ENCODE measurements around the gene LMLN.
A peak's percentile ranks its signal among the peaks of the same experiment; 100 is the strongest.
"Not testable (repeated sequence)": the region's sequence is repeated elsewhere in the genome, so short reads cannot be mapped to it uniquely, and the experiment has no call there.

LMLN gene

DNA sequence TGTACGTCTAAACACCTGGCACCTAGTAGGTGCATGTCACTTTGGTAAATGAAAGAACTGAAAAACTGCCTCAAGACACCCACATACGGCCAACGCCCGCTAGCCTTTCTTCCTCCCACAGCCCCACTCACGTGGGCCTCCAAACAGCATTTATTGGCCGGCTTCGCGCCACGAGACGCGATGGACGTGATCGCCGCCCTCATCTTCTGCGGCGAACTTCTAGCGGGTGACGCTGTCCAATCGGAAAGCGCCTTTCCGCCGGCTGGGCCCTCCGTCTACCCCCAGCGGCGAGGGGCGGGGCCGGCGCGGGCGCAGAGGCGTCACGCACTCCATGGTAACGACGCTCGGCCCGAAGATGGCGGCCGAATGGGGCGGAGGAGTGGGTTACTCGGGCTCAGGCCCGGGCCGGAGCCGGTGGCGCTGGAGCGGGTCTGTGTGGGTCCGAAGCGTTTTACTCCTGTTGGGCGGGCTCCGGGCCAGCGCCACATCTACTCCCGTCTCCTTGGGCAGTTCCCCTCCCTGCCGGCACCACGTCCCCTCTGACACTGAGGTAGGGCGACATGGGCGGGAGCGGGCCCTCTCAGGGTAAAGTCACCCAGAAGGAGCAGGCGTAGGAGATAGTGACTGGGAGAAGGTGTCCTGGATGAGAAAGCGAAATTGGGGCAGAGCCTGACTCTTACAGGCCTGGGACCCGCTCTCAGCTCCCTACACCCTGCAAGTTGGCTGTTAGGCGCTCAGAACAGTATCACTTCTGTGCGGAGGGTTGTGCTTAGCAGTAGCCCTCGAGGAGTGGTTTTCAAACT, at the start of gene LMLN:
Gene LMLN (plus strand): TSS at position 327 of the 803 bp plus-strand sequence. CDS start 29 bp downstream, at position 356.
- H3K9ac ChIP-seq (ENCODE audit: low read length in 5 of 5) = peak within 1 kb of the TSS; percentile 85 to 94 (median 89)
- peaks cover 8 to 17% (median 16%) of the 10 kb centered on the region in 5 donors for H3K36me3 ChIP-seq (ENCODE audit: control insufficient read depth in 5 of 5, insufficient read depth in 5 of 5, low read length in 5 of 5)
- H3K4me3 ChIP-seq (ENCODE audit: low read depth in 1 of 5, low read length in 5 of 5) = peak within 1 kb of the TSS; percentile 85 to 99 (median 91)
- no peaks in the 10 kb centered on the region for H3K9me3 ChIP-seq (ENCODE audit: control insufficient read depth in 5 of 5, low read length in 5 of 5)
- no peaks in the 10 kb centered on the region for H3K27me3 ChIP-seq (ENCODE audit: control insufficient read depth in 5 of 5, insufficient read depth in 4 of 5, low read length in 5 of 5)
- peaks cover 2 to 48% (median 44%) of the 10 kb centered on the region in 5 donors for H3K4me1 ChIP-seq (ENCODE audit: control insufficient read depth in 5 of 5, insufficient read depth in 5 of 5, low read length in 5 of 5)
- H3K27ac ChIP-seq (ENCODE audit: low read depth, low read length) = peak within 1 kb of the TSS; percentile 89

DNA sequence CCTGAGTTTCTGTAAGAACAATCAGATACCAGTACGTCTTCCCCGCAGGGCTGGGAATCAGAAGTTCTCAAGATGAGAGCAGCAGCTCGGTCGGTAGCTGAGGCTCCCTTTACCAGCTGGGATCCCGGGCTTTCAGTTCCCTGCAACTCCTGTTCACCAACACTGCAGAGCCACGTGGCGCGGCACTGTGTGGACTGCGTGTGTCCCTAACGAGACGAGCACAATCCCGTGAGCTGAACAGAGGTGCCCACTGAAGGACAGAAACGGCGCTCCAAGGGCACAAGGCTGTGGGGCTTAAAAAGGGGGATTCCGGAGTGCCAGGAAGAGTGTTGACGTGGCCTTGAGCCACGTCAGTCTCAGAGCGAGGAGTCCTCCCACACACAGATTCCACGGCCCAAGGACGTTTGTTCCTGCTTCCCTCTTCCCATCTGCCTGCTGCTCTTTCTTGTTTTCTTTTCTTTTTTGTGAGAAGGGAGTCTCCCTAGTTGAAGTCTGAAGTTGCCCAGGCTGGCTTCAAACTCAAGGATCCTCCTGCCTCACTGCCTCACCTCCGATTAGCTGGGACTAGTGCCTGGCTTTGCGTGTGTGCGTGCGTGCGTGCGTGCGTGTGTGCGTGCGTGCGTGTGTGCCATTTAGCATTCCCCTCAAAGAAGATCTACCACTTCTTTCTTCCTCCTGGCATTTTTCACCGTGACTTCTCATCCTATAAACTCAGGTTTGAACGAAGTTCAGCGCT, 47.1 kb upstream of the LMLN start:
- Histone ChIP-seq H3K27ac (ENCODE audit: low read depth, low read length) (no peak overlapping the region), H3K36me3 (ENCODE audit: control insufficient read depth in 5 of 5, insufficient read depth in 5 of 5, low read length in 5 of 5) (peaks cover 0 to 18% (median 11%) of the 10 kb centered on the region in 5 donors), H3K4me1 (ENCODE audit: control insufficient read depth in 5 of 5, insufficient read depth in 5 of 5, low read length in 5 of 5) (peaks cover 0 to 3% (median 0%) of the 10 kb centered on the region in 5 donors), H3K4me3 (ENCODE audit: low read depth in 1 of 5, low read length in 5 of 5) (no peak overlapping the region), H3K27me3 (ENCODE audit: control insufficient read depth in 5 of 5, insufficient read depth in 4 of 5, low read length in 5 of 5) (no peaks in the 10 kb centered on the region), H3K9ac (ENCODE audit: low read length in 5 of 5) (no peak overlapping the region), H3K9me3 (ENCODE audit: control insufficient read depth in 5 of 5, low read length in 5 of 5) (no peaks in the 10 kb centered on the region)

DNA sequence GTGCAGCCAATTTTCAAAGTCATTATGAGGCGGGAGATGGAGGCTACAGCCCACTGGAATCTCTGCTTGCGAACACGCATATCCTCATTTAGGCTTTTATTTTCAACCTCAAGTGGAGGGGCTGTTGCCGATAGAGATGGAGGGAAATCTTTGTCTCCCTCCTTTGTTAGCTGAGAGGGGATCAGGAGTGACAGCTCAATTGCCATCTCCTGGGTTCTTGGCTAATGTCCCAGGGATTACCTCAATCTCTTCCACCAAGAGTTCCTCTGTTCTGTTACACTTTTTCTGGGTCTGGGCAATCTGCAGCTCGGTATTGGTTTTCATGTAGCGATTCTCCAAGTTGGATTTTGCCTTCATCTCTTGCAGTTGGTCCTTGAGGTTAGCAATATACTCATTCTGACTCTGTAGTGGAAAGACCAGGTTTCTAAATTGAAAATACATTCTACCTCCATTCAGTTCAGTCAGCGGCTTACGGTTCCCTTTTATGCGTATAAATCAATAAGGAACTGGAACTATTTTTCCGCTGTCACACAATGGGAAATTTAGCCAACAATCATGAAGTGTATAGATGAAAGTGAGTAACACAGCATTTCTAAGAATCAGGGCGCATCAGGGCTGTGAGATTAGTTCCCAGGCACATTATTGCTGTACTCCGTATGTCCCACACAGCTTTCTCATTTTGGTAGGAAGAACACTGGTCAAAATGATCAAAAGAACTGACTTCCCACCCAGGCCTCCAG, 46.2 kb upstream of the LMLN start:
- H3K9me3 ChIP-seq (ENCODE audit: control insufficient read depth in 5 of 5, low read length in 5 of 5) = no peaks in the 10 kb centered on the region
- H3K4me3 ChIP-seq (ENCODE audit: low read depth in 1 of 5, low read length in 5 of 5) = no peak overlapping the region
- H3K4me1 ChIP-seq (ENCODE audit: control insufficient read depth in 5 of 5, insufficient read depth in 5 of 5, low read length in 5 of 5) = peaks cover 0 to 3% (median 0%) of the 10 kb centered on the region in 5 donors
- no peak overlapping the region for H3K9ac ChIP-seq (ENCODE audit: low read length in 5 of 5)
- peaks cover 0 to 15% (median 11%) of the 10 kb centered on the region in 5 donors for H3K36me3 ChIP-seq (ENCODE audit: control insufficient read depth in 5 of 5, insufficient read depth in 5 of 5, low read length in 5 of 5)
- no peak overlapping the region for H3K27ac ChIP-seq (ENCODE audit: low read depth, low read length)
- H3K27me3 ChIP-seq (ENCODE audit: control insufficient read depth in 5 of 5, insufficient read depth in 4 of 5, low read length in 5 of 5) = no peaks in the 10 kb centered on the region

DNA sequence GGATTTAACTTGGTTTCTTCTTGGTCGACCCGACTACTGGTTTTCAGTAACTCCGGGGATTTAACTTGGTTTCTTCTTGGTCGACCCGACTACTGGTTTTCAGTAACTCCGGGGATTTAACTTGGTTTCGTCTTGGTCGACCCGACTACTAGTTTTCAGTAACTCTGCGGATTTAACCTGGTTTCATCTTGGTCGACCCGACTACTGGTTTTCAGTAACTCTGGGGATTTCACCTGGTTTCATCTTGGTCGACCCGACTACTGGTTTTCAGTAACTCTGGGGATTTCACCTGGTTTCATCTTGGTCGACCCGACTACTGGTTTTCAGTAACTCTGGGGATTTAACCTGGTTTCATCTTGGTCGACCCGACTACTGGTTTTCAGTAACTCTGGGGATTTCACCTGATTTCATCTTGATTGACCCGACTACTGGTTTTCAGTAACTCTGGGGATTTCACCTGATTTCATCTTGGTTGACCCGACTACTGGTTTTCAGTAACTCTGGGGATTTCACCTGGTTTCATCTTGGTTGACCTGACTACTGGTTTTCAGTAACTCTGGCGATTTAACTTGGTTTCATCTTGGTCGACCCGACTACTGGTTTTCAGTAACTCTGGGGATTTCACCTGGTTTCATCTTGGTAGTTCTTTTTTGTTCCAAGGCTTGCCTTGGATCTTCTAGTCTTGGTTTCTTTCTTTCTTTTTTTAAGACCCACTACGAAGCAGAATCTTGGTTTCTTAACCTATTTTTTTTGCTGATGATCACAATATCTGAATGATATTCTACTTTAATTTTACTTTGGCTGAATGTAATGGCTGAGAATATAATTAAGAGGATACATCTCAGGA, 38.4 kb upstream of the LMLN start:
- peaks cover 5 to 28% (median 14%) of the 10 kb centered on the region in 5 donors for H3K36me3 ChIP-seq (ENCODE audit: control insufficient read depth in 5 of 5, insufficient read depth in 5 of 5, low read length in 5 of 5)
- not testable (repeated sequence) for H3K9ac ChIP-seq (ENCODE audit: low read length in 5 of 5); H3K27me3 ChIP-seq (ENCODE audit: control insufficient read depth in 5 of 5, insufficient read depth in 4 of 5, low read length in 5 of 5); H3K4me1 ChIP-seq (ENCODE audit: control insufficient read depth in 5 of 5, insufficient read depth in 5 of 5, low read length in 5 of 5); H3K9me3 ChIP-seq (ENCODE audit: control insufficient read depth in 5 of 5, low read length in 5 of 5); H3K27ac ChIP-seq (ENCODE audit: low read depth, low read length); H3K4me3 ChIP-seq (ENCODE audit: low read depth in 1 of 5, low read length in 5 of 5)

DNA sequence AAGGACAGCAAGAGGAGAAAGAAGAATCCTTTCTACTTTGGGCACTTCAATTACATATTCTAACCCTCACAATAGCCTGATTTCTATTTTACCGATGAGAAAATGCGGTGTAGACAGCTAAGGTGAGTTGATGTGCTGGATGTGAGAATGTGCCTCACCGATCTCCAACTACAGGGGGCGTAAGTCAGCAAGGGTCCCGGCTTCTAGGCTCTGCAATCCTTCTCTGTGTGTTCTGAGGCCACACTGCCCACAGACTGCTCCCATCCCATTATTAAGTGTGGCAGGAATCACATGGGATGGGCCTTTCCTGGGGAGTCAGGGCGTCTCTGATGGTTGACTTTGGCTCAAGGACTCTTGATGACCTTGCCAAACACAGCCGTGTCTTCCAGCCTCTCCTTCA, 33.6 kb upstream of the LMLN start:
- Histone ChIP-seq H3K27me3 (ENCODE audit: control insufficient read depth in 5 of 5, insufficient read depth in 4 of 5, low read length in 5 of 5) (no peaks in the 10 kb centered on the region), H3K9ac (ENCODE audit: low read length in 5 of 5) (no peak overlapping the region), H3K4me3 (ENCODE audit: low read depth in 1 of 5, low read length in 5 of 5) (no peak overlapping the region), H3K36me3 (ENCODE audit: control insufficient read depth in 5 of 5, insufficient read depth in 5 of 5, low read length in 5 of 5) (peaks cover 5 to 47% (median 26%) of the 10 kb centered on the region in 5 donors), H3K9me3 (ENCODE audit: control insufficient read depth in 5 of 5, low read length in 5 of 5) (no peaks in the 10 kb centered on the region), H3K4me1 (ENCODE audit: control insufficient read depth in 5 of 5, insufficient read depth in 5 of 5, low read length in 5 of 5) (no peaks in the 10 kb centered on the region), H3K27ac (ENCODE audit: low read depth, low read length) (no peak overlapping the region)

GRCh38 chr3:197927578-197927977, 32.4 kb upstream of the LMLN start:
- not testable (repeated sequence) for H3K9ac ChIP-seq (ENCODE audit: low read length in 5 of 5); H3K4me1 ChIP-seq (ENCODE audit: control insufficient read depth in 5 of 5, insufficient read depth in 5 of 5, low read length in 5 of 5); H3K4me3 ChIP-seq (ENCODE audit: low read depth in 1 of 5, low read length in 5 of 5); H3K9me3 ChIP-seq (ENCODE audit: control insufficient read depth in 5 of 5, low read length in 5 of 5); H3K27me3 ChIP-seq (ENCODE audit: control insufficient read depth in 5 of 5, insufficient read depth in 4 of 5, low read length in 5 of 5); H3K27ac ChIP-seq (ENCODE audit: low read depth, low read length)
- peaks cover 0 to 48% (median 26%) of the 10 kb centered on the region in 5 donors for H3K36me3 ChIP-seq (ENCODE audit: control insufficient read depth in 5 of 5, insufficient read depth in 5 of 5, low read length in 5 of 5)

GRCh38 chr3:197936819-197937384, 23.1 kb upstream of the LMLN start:
- H3K36me3 ChIP-seq (ENCODE audit: control insufficient read depth in 5 of 5, insufficient read depth in 5 of 5, low read length in 5 of 5) = peaks cover 5 to 21% (median 13%) of the 10 kb centered on the region in 5 donors
- no peak overlapping the region for H3K9ac ChIP-seq (ENCODE audit: low read length in 5 of 5)
- no peaks in the 10 kb centered on the region for H3K27me3 ChIP-seq (ENCODE audit: control insufficient read depth in 5 of 5, insufficient read depth in 4 of 5, low read length in 5 of 5)
- no peaks in the 10 kb centered on the region for H3K4me1 ChIP-seq (ENCODE audit: control insufficient read depth in 5 of 5, insufficient read depth in 5 of 5, low read length in 5 of 5)
- no peak overlapping the region for H3K4me3 ChIP-seq (ENCODE audit: low read depth in 1 of 5, low read length in 5 of 5)
- no peaks in the 10 kb centered on the region for H3K9me3 ChIP-seq (ENCODE audit: control insufficient read depth in 5 of 5, low read length in 5 of 5)
- H3K27ac ChIP-seq (ENCODE audit: low read depth, low read length) = no peak overlapping the region

- Histone ChIP-seq H3K36me3 (ENCODE audit: control insufficient read depth in 5 of 5, insufficient read depth in 5 of 5, low read length in 5 of 5) (peaks cover 5 to 17% (median 14%) of the 10 kb centered on the region in 5 donors), H3K27ac (ENCODE audit: low read depth, low read length) (no peak overlapping the region), H3K9me3 (ENCODE audit: control insufficient read depth in 5 of 5, low read length in 5 of 5) (no peaks in the 10 kb centered on the region), H3K4me3 (ENCODE audit: low read depth in 1 of 5, low read length in 5 of 5) (no peak overlapping the region), H3K4me1 (ENCODE audit: control insufficient read depth in 5 of 5, insufficient read depth in 5 of 5, low read length in 5 of 5) (no peaks in the 10 kb centered on the region), H3K27me3 (ENCODE audit: control insufficient read depth in 5 of 5, insufficient read depth in 4 of 5, low read length in 5 of 5) (no peaks in the 10 kb centered on the region), H3K9ac (ENCODE audit: low read length in 5 of 5) (peak overlapping the region in 1 of 5 donors; percentile 35)
Measured at GRCh38 chr3:197940745-197941384, 19.2 kb upstream of the LMLN start.
